Measurements from ENCODE around the gene HAUS5. TPM values are rescaled to one million over a fixed set of nuclear protein-coding genes. Genes with fewer than 3 reads are reported as not detected.

HAUS5 gene, protein sequence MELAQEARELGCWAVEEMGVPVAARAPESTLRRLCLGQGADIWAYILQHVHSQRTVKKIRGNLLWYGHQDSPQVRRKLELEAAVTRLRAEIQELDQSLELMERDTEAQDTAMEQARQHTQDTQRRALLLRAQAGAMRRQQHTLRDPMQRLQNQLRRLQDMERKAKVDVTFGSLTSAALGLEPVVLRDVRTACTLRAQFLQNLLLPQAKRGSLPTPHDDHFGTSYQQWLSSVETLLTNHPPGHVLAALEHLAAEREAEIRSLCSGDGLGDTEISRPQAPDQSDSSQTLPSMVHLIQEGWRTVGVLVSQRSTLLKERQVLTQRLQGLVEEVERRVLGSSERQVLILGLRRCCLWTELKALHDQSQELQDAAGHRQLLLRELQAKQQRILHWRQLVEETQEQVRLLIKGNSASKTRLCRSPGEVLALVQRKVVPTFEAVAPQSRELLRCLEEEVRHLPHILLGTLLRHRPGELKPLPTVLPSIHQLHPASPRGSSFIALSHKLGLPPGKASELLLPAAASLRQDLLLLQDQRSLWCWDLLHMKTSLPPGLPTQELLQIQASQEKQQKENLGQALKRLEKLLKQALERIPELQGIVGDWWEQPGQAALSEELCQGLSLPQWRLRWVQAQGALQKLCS
- total RNA-seq (2021), result 31.1 and 33.5 TPM in 2 replicates
- percentile 53 among the genes with signal in this experiment for Bru-seq, nascent RNA
- percentile 60 among the genes with signal in this experiment for BruChase-seq, experiment 1, labeled RNA remaining after a 2-hour chase
- percentile 69 among the genes with signal in this experiment for BruChase-seq, experiment 2, labeled RNA remaining after a 6-hour chase
- long read RNA-seq, full-length matches to known transcripts, result 68 of 97 reads
- long read RNA-seq, partial matches to known transcripts, result 7 of 97 reads
- long read RNA-seq, other reads (novel, unspliced or antisense), result 22 of 97 reads

GRCh38 chr19:35612559-35613321 lies at the start of gene HAUS5:
HAUS5 (plus strand) TSS chr19:35612735; CDS start chr19:35612795, 60 bp downstream.
- intact Hi-C loops (cut with micrococcal nuclease; ENCODE audit: unreplicated experiment), result no loop called here
- H3K4me3 ChIP-seq (ENCODE audit: low read depth, low read length, poor library complexity, severe bottlenecking), result peak within 1 kb of the TSS; percentile 66
- no peaks in the 10 kb centered on the region for H3K27me3 ChIP-seq (replicated peaks; ENCODE audit: insufficient read depth, low read depth, low read length, poor library complexity)
- no TSS peak for BruUV-seq (replicated peaks)
- H3K4me1 ChIP-seq (ENCODE audit: insufficient read depth, low read length, poor library complexity, severe bottlenecking), result peaks cover 6% of the 10 kb centered on the region
- H3K9me3 ChIP-seq (ENCODE audit: low read depth, low read length, poor library complexity, severe bottlenecking), result peaks cover 4% of the 10 kb centered on the region
- peak; percentile 95 for DNase-seq (ENCODE audit: low spot score)
- CTCF ChIA-PET, result no interaction called here
- POLR2A ChIA-PET (ENCODE audit: low non-redundant PET), result interaction anchor here (0.5 to 0.6 kb wide), 2 partner anchors 30 to 75 kb away, joined by 4 to 6 read pairs; no protein-coding TSS in a partner anchor
- TF ChIP-seq EZH2 (IDR thresholded peaks at IDR 0.05; ENCODE audit: borderline replicate concordance, low read depth, low read length, poor library complexity, severe bottlenecking), result no peak
- TF ChIP-seq, protein P1, sequence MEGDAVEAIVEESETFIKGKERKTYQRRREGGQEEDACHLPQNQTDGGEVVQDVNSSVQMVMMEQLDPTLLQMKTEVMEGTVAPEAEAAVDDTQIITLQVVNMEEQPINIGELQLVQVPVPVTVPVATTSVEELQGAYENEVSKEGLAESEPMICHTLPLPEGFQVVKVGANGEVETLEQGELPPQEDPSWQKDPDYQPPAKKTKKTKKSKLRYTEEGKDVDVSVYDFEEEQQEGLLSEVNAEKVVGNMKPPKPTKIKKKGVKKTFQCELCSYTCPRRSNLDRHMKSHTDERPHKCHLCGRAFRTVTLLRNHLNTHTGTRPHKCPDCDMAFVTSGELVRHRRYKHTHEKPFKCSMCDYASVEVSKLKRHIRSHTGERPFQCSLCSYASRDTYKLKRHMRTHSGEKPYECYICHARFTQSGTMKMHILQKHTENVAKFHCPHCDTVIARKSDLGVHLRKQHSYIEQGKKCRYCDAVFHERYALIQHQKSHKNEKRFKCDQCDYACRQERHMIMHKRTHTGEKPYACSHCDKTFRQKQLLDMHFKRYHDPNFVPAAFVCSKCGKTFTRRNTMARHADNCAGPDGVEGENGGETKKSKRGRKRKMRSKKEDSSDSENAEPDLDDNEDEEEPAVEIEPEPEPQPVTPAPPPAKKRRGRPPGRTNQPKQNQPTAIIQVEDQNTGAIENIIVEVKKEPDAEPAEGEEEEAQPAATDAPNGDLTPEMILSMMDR (conservative IDR thresholded peaks at IDR 0.05; ENCODE audit: low read depth, low read length), result no peak
- H3K36me3 ChIP-seq (ENCODE audit: insufficient read depth, low read length, poor library complexity, severe bottlenecking), result no peaks in the 10 kb centered on the region
- H3K27ac ChIP-seq (ENCODE audit: low read depth, low read length, poor library complexity, severe bottlenecking), result peak within 1 kb of the TSS; percentile 75

DNA sequence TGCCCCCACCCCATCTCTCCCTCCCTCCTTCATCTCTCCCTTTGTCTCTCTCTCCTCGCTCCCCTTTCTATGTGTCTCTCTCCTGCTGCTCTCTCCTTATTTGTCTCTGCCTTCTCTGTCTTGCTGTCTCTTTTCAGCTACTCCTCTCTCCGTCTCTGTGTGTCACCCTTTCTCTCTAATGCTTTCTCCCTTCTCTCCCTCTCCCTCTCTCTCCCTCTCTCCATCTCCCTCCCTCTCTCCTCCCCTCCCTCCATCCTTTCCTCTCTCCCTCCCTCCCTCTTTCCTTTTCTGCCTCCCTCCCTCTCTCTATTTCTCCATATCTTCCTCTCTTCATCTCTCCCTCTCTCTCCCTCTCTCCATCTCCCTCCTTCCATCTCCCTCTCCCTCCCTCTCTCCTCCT lies 49.8 kb upstream of the HAUS5 start:
- Histone ChIP-seq H3K27me3 (replicated peaks; ENCODE audit: insufficient read depth, low read depth, low read length, poor library complexity) (peaks cover 22% of the 10 kb centered on the region), H3K4me1 (ENCODE audit: insufficient read depth, low read length, poor library complexity, severe bottlenecking) (no peaks in the 10 kb centered on the region), H3K4me3 (ENCODE audit: low read depth, low read length, poor library complexity, severe bottlenecking) (no peak overlapping the region), H3K9me3 (ENCODE audit: low read depth, low read length, poor library complexity, severe bottlenecking) (no peaks in the 10 kb centered on the region), H3K36me3 (ENCODE audit: insufficient read depth, low read length, poor library complexity, severe bottlenecking) (no peaks in the 10 kb centered on the region), H3K27ac (ENCODE audit: low read depth, low read length, poor library complexity, severe bottlenecking) (no peak overlapping the region)
- BruUV-seq (replicated peaks), result no TSS peak
- POLR2A ChIA-PET (ENCODE audit: low non-redundant PET), result no interaction called here
- DNase-seq (ENCODE audit: low spot score), result no peak
- CTCF ChIA-PET, result no interaction called here
- intact Hi-C loops (cut with micrococcal nuclease; ENCODE audit: unreplicated experiment), result no loop called here
- TF ChIP-seq, protein P1 (conservative IDR thresholded peaks at IDR 0.05; ENCODE audit: low read depth, low read length), result no peak
- TF ChIP-seq EZH2 (IDR thresholded peaks at IDR 0.05; ENCODE audit: borderline replicate concordance, low read depth, low read length, poor library complexity, severe bottlenecking), result no peak

DNA sequence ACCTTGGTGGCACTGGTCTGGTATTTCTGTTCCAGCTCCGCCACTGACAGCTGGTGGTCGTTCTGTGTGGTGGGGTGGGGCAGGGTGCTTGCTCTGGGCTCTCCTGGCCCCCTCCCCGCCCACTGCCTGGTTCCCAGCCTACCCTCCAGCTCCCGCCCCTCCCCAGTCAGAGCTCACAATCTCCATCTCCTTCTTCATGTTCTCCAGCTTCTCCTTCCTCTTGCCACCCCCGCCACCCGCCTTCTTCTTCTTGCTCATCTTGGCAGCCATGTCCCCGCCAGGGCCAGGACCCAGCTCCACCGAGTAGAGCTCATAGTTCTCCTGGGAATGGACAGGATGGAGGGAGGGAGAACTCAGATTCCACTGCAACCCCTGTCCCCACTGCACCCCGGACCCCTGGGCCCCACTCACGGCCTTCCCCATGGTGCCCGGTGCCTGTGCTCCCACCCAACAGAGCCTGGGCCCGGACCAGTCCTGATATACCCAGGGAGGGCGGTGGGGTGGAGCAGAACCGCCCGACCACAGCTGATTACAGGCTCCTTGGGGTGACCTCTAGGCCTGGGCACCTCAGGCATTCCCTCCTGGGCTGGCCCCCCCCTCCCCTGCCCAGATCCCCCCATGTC lies 49.2 kb upstream of the HAUS5 start, which contains the start of gene ATP4A:
Gene ATP4A, minus strand, starts transcription at position 452 of the 623 bp plus-strand sequence. Its CDS starts 29 bp downstream, at position 423.
- H3K27ac ChIP-seq (ENCODE audit: low read depth, low read length, poor library complexity, severe bottlenecking), result no peak within 1 kb of the TSS
- no TSS peak for BruUV-seq (replicated peaks)
- H3K4me3 ChIP-seq (ENCODE audit: low read depth, low read length, poor library complexity, severe bottlenecking), result no peak within 1 kb of the TSS
- no peaks in the 10 kb centered on the region for H3K36me3 ChIP-seq (ENCODE audit: insufficient read depth, low read length, poor library complexity, severe bottlenecking)
- TF ChIP-seq, protein P1 (conservative IDR thresholded peaks at IDR 0.05; ENCODE audit: low read depth, low read length), result no peak
- TF ChIP-seq EZH2 (IDR thresholded peaks at IDR 0.05; ENCODE audit: borderline replicate concordance, low read depth, low read length, poor library complexity, severe bottlenecking), result no peak
- no peaks in the 10 kb centered on the region for H3K4me1 ChIP-seq (ENCODE audit: insufficient read depth, low read length, poor library complexity, severe bottlenecking)
- POLR2A ChIA-PET (ENCODE audit: low non-redundant PET), result no interaction called here
- DNase-seq (ENCODE audit: low spot score), result no peak
- intact Hi-C loops (cut with micrococcal nuclease; ENCODE audit: unreplicated experiment), result no loop called here
- no peaks in the 10 kb centered on the region for H3K9me3 ChIP-seq (ENCODE audit: low read depth, low read length, poor library complexity, severe bottlenecking)
- peaks cover 25% of the 10 kb centered on the region for H3K27me3 ChIP-seq (replicated peaks; ENCODE audit: insufficient read depth, low read depth, low read length, poor library complexity)
- CTCF ChIA-PET, result no interaction called here
